ENCODE measurements around the gene ROBO1. TPM values are rescaled to one million over a fixed set of nuclear protein-coding genes. Genes with fewer than 3 reads are reported as not detected.

ROBO1 gene
- total and polyA plus RNA-seq, 2 of the 13 experiments (the other 11 are each of a cell fraction or from before 2014, with no cell fraction given): 52.2 to 71.0 TPM

- intact Hi-C loops (cut with micrococcal nuclease; ENCODE audit: unreplicated experiment): no loop called here
- CTCF ChIA-PET (ENCODE audit: low intra/inter-chr PET ratio, low total read pairs): no interaction called here
- H4K20me1 ChIP-seq (ENCODE audit: insufficient read depth, low read length): no peaks in the 10 kb centered on the region
- BruUV-seq (replicated peaks): no TSS peak
- no peak overlapping the region for H3K9ac ChIP-seq (ENCODE audit: insufficient read depth, low read depth, low read length)
- WGBS (ENCODE audit: low lambda C conversion rate): 2% methylated on average over 2 of the region's 2 CpGs
- no peaks in the 10 kb centered on the region for H3K79me2 ChIP-seq (ENCODE audit: insufficient read depth, low read length)
- H3K4me2 ChIP-seq (ENCODE audit: low read depth, low read length): no peak overlapping the region
- DNase-seq (ENCODE audit: low spot score) (no peak), FAIRE-seq (no peak), ATAC-seq (no peak)
- no peaks in the 10 kb centered on the region for H3K4me1 ChIP-seq (ENCODE audit: insufficient read depth, low read length)
- H3K36me3 ChIP-seq (replicated peaks in 1 of 2; ENCODE audit: control insufficient read depth in 1 of 2, insufficient read depth in 2 of 2, low read length in 2 of 2): no peaks in the 10 kb centered on the region
- H3K9me3 ChIP-seq (ENCODE audit: low read length): no peaks in the 10 kb centered on the region
- H3K4me3 ChIP-seq (replicated peaks in 1 of 3; ENCODE audit: insufficient read depth in 1 of 3, low read depth in 2 of 3, low read length in 3 of 3): no peak overlapping the region
- no peak overlapping the region for H2AFZ ChIP-seq (ENCODE audit: low read length)
- H3K27ac ChIP-seq (ENCODE audit: extremely low read length, insufficient read depth, low read length): no peak overlapping the region
- no peaks in the 10 kb centered on the region for H3K27me3 ChIP-seq (ENCODE audit: control insufficient read depth in 1 of 2, insufficient read depth in 2 of 2, low read length in 2 of 2)
- in situ Hi-C loops (cut with HindIII; ENCODE audit: extremely low pct_ligation_motif_present, low pct_unique_long_range_greater_than_20kb): no loop called here
- POLR2A ChIA-PET: no interaction called here
- TF ChIP-seq HOXA3 (CRISPR knock-in tag; IDR thresholded peaks at IDR 0.05): no peak
- no peak for TF ChIP-seq RAD51 (IDR thresholded peaks at IDR 0.05; ENCODE audit: borderline replicate concordance)
- TF ChIP-seq FOXP4 (CRISPR knock-in tag; IDR thresholded peaks at IDR 0.05): no peak
- no peak for TF ChIP-seq SRSF4 (IDR thresholded peaks at IDR 0.05; ENCODE audit: low read depth, low read length, poor library complexity, severe bottlenecking)
- TF ChIP-seq ZNF563 (CRISPR knock-in tag; IDR thresholded peaks at IDR 0.05): no peak
- TF ChIP-seq NFATC3 (CRISPR knock-in tag; IDR thresholded peaks at IDR 0.05): no peak
- TF ChIP-seq ZNF235 (CRISPR knock-in tag; IDR thresholded peaks at IDR 0.05; ENCODE audit: borderline replicate concordance): no peak
- TF ChIP-seq E2F1 (CRISPR knock-in tag; IDR thresholded peaks at IDR 0.05): no peak
Measured at GRCh38 chr3:79253271-79253670, 514.5 kb downstream of the ROBO1 start.
